HEK293 (cell line): Measurements from ENCODE around the gene PSMG2.

ENCODE experiments used
- CTCF ChIP-seq: fragments of 450-650 bp; formaldehyde crosslinking; IDR thresholded peaks from 2 replicates; pipeline ENCODE4 v1.5.1; 2016; ENCODE audit warnings: missing biosample characterization, missing genetic modification characterization
- GLI2 ChIP-seq: fragments of 450-650 bp; formaldehyde crosslinking; IDR thresholded peaks from 2 replicates; pipeline ENCODE4; 2017; ENCODE audit warnings: missing biosample characterization, missing genetic modification characterization, low read depth, borderline replicate concordance
- ZBTB8A ChIP-seq: fragments of 450-650 bp; formaldehyde crosslinking; IDR thresholded peaks from 2 replicates; pipeline ENCODE4 v1.5.1; 2016; ENCODE audit warnings: missing biosample characterization, missing genetic modification characterization
- ZNF221 ChIP-seq: fragments of 450-650 bp; formaldehyde crosslinking; IDR thresholded peaks from 2 replicates; pipeline ENCODE4 v1.5.1; 2017; ENCODE audit warnings: missing biosample characterization, missing genetic modification characterization, borderline replicate concordance
- ZNF624 ChIP-seq: fragments of 450-650 bp; formaldehyde crosslinking; IDR thresholded peaks from 2 replicates; pipeline ENCODE4 v1.5.1; 2017; ENCODE audit warnings: missing biosample characterization, missing genetic modification characterization

GRCh38 chr18:12679183-12679786 is 23.6 kb upstream of the PSMG2 start:
- TF ChIP-seq ZNF624 (tag by site-specific recombination) (no peak), CTCF (tag by site-specific recombination) (no peak), ZNF221 (tag by site-specific recombination) (no peak), ZBTB8A (tag by site-specific recombination) (no peak), GLI2 (no peak)
